HEK293 (cell line): ENCODE measurements around the gene SNN.

Source experiments
- MEIS1 ChIP-seq: sonication (generic); formaldehyde crosslinking; IDR thresholded peaks from 2 replicates; pipeline ENCODE4 v1.8.1; 2022; ENCODE audit warnings: missing genetic modification reagents, mild to moderate bottlenecking, borderline replicate concordance
- SETDB1 ChIP-seq: IDR thresholded peaks from one replicate; pipeline ENCODE4 v1.6.1; 2017; ENCODE audit warnings: mild to moderate bottlenecking, low read length, moderate library complexity, mixed read lengths; ENCODE audit not compliant: insufficient read length
- TCF7L2 ChIP-seq: IDR thresholded peaks from 2 replicates; pipeline ENCODE4 v1.6.1; 2011; ENCODE audit warnings: low read depth, mild to moderate bottlenecking, inconsistent platforms, low read length, moderate library complexity, borderline replicate concordance
- ZFP37 ChIP-seq: fragments of 450-650 bp; formaldehyde crosslinking; IDR thresholded peaks from 2 replicates; pipeline ENCODE4 v1.5.1; 2016; ENCODE audit warnings: missing biosample characterization, missing genetic modification characterization
- ZNF626 ChIP-seq: fragments of 450-650 bp; sonication (Bioruptor Pico); formaldehyde crosslinking; IDR thresholded peaks from 2 replicates; pipeline ENCODE4 v1.5.1; 2018; ENCODE audit warnings: missing biosample characterization, missing genetic modification characterization, inconsistent platforms
- ZNF707 ChIP-seq: fragments of 450-650 bp; formaldehyde crosslinking; IDR thresholded peaks from 2 replicates; pipeline ENCODE4 v1.5.1; 2016; ENCODE audit warnings: missing biosample characterization, missing genetic modification characterization
- TF ChIP-seq, protein P1 (sequence below): fragments of 450-650 bp; formaldehyde crosslinking; IDR thresholded peaks from 2 replicates; pipeline ENCODE4 v1.5.1; 2016; ENCODE audit warnings: missing biosample characterization, missing genetic modification characterization

DNA sequence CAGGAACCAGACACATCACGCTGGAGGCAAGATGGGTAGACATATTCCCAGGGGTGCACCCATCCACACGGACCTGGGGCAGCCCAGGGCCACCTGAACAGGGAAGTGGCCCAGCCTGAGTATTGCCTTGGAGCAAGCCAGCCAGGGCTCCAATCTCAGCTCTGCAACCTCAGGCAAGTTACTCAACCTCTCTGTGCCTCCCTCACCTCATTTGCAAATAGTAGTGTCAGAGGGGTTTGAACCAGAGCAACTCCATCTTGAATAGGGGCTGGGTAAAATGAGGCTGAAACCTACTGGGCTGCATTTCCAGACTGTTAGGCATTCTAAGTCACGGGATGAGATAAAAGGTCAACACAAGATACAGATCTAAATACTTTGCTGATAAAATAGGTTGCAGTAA, 35.1 kb upstream of the SNN start:
- TF ChIP-seq, protein P1, sequence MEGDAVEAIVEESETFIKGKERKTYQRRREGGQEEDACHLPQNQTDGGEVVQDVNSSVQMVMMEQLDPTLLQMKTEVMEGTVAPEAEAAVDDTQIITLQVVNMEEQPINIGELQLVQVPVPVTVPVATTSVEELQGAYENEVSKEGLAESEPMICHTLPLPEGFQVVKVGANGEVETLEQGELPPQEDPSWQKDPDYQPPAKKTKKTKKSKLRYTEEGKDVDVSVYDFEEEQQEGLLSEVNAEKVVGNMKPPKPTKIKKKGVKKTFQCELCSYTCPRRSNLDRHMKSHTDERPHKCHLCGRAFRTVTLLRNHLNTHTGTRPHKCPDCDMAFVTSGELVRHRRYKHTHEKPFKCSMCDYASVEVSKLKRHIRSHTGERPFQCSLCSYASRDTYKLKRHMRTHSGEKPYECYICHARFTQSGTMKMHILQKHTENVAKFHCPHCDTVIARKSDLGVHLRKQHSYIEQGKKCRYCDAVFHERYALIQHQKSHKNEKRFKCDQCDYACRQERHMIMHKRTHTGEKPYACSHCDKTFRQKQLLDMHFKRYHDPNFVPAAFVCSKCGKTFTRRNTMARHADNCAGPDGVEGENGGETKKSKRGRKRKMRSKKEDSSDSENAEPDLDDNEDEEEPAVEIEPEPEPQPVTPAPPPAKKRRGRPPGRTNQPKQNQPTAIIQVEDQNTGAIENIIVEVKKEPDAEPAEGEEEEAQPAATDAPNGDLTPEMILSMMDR, result no peak
- TF ChIP-seq ZNF707 (tag by site-specific recombination) (no peak), ZNF626 (tag by site-specific recombination) (no peak), TCF7L2 (no peak), MEIS1 (no peak), ZFP37 (tag by site-specific recombination) (no peak), SETDB1 (no peak)
